Gastrocnemius medialis (tissue), 4 donors: ENCODE measurements around the gene PLAGL1. TPM values are rescaled to one million over a fixed set of nuclear protein-coding genes. Genes with fewer than 3 reads are reported as not detected.
"Not testable (repeated sequence)": the region's sequence is repeated elsewhere in the genome, so short reads cannot be mapped to it uniquely, and the experiment has no call there.

Source experiments
- ATAC-seq, 2 donors: fragments of 150-250 bp; one replicate each; pipeline ENCODE4 v1.9.1; 2016
- DNase-seq, 2 donors: peaks; one replicate each; pipeline ENCODE4 v3.0.0-alpha.2; 2019
- H3K27ac ChIP-seq, 4 donors: fragments of 200-600 bp; sonication (generic); 1 replicate in 1 of 4; 2 replicates in 3 of 4; pipeline ENCODE4 v1.5.1; 2016 to 2018; ENCODE audit warnings: mild to moderate bottlenecking in 2 of 4, moderate library complexity in 1 of 4
- H3K27me3 ChIP-seq, 3 donors: fragments of 200-600 bp; sonication (generic) in 2 of 3; 1 replicate in 1 of 3; 2 replicates in 2 of 3; pipeline versions ENCODE4 v1.5.1 to v1.6.0; 2016 to 2019; ENCODE audit warnings: mild to moderate bottlenecking in 1 of 3, moderate library complexity in 1 of 3
- H3K36me3 ChIP-seq, 2 donors: fragments of 200-600 bp; sonication (generic) in 1 of 2; one replicate each; pipeline ENCODE4 v1.5.1; 2017 to 2018
- H3K4me1 ChIP-seq, 2 donors: fragments of 200-600 bp; sonication (generic) in 1 of 2; one replicate each; pipeline ENCODE4 v1.5.1; 2016 to 2017; ENCODE audit warnings: mild to moderate bottlenecking in 2 of 2
- H3K4me3 ChIP-seq, 4 donors: fragments of 200-600 bp; sonication (generic) in 3 of 4; 1 replicate in 1 of 4; 2 replicates in 3 of 4; pipeline ENCODE4 v1.5.1; 2016 to 2019; ENCODE audit warnings: mild to moderate bottlenecking in 2 of 4
- H3K9me3 ChIP-seq, 3 donors: fragments of 200-600 bp; sonication (generic) in 2 of 3; 1 replicate in 1 of 3; 2 replicates in 2 of 3; pipeline ENCODE4 v1.5.1; 2016 to 2019
- POLR2A ChIP-seq, 2 donors: fragments of 450-650 bp; IDR thresholded peaks; one replicate each; pipeline ENCODE4 v1.6.1; 2017; ENCODE audit warnings: antibody characterized with exemption in 2 of 2, mild to moderate bottlenecking in 2 of 2, moderate library complexity in 2 of 2
- in situ Hi-C, 4 donors: fragments of 200-750 bp; cut with MboI; loops; one replicate each; pipeline versions ENCODE4 v1.15.0 to v1.8.0; 2017; ENCODE audit warnings: low sequenced_read_pairs in 4 of 4
- intact Hi-C: fragments of 100-400 bp; cut with DNase I; formaldehyde crosslinking; loops from one replicate; pipeline ENCODE4 v1.15.1; 2023; ENCODE audit warnings: low total_unique reads
- total RNA-seq, 4 donors: library from RNA; depleted of rRNA; stranded (reverse); fragments of >200 nt; gene quantifications; one replicate each; pipeline versions ENCODE4 v1.1.0 to v1.2.3, GENCODE V29; 2016
- TF ChIP-seq, protein P1 (sequence below), 5 experiments: fragments of 450-650 bp in 3 of 5; fragments of 200-600 bp in 2 of 5; sonication (generic) in 2 of 5; IDR thresholded peaks in 4 of 5; conservative IDR thresholded peaks in 1 of 5; 1 replicate in 4 of 5; 2 replicates in 1 of 5; pipeline ENCODE4 v1.5.1; 2016 to 2019; ENCODE audit warnings: antibody characterized with exemption in 5 of 5, mild to moderate bottlenecking in 3 of 5, moderate library complexity in 3 of 5

PLAGL1 gene
- total RNA-seq, 4 donors from 2014 or later = 2.4 to 10.9 (median 3.8) TPM

DNA sequence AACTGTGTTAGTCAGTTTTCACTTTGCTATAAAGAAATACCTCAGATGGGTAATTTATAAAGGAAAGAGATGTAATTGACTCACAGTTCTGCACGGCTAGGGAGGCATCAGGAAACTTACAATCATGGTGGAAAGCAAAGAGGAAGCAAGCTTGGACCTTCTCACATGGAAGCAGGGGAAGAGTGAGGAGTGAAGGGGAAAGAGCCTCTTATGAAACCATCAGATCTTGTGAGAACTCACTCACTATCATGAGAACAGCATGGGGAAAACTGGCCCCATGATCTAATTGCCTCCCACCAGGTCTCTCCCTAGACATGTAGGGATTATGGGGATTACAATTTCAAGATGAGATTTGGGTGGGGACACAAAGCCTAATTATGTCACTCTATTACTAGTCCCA is 41.3 kb upstream of the PLAGL1 start:
- no peaks in the 10 kb centered on the region for H3K27me3 ChIP-seq
- no peaks in the 10 kb centered on the region for H3K9me3 ChIP-seq
- intact Hi-C loops = no loop called here
- in situ Hi-C loops = no loop called here
- no peaks in the 10 kb centered on the region for H3K36me3 ChIP-seq
- H3K27ac ChIP-seq = no peak overlapping the region
- no peak for DNase-seq
- TF ChIP-seq, protein P1, sequence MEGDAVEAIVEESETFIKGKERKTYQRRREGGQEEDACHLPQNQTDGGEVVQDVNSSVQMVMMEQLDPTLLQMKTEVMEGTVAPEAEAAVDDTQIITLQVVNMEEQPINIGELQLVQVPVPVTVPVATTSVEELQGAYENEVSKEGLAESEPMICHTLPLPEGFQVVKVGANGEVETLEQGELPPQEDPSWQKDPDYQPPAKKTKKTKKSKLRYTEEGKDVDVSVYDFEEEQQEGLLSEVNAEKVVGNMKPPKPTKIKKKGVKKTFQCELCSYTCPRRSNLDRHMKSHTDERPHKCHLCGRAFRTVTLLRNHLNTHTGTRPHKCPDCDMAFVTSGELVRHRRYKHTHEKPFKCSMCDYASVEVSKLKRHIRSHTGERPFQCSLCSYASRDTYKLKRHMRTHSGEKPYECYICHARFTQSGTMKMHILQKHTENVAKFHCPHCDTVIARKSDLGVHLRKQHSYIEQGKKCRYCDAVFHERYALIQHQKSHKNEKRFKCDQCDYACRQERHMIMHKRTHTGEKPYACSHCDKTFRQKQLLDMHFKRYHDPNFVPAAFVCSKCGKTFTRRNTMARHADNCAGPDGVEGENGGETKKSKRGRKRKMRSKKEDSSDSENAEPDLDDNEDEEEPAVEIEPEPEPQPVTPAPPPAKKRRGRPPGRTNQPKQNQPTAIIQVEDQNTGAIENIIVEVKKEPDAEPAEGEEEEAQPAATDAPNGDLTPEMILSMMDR (IDR thresholded peaks at IDR 0.05 in 4 of 5, conservative IDR thresholded peaks at IDR 0.05 in 1 of 5) = no peak
- no peak for TF ChIP-seq POLR2A (IDR thresholded peaks at IDR 0.05)
- no peaks in the 10 kb centered on the region for H3K4me1 ChIP-seq
- no peak overlapping the region for H3K4me3 ChIP-seq
- no peak for ATAC-seq

DNA sequence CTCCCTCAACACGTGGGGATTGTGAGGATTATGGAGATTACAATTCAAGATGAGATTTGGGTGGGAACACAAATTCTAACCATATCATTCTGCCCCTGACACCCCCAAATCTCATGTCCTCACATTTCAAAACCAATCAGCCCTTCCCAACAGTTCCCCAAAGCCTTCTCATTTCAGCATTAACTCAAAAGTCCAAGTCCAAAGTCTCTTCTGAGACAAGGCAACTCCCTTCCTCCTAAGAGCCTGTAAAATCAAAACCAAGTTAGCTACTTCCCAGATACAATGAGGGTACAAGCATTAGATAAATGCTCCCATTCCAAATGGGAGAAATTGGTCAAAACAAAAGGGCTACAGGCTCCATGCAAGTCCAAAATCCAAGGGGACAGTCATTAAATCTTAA is 39.6 kb upstream of the PLAGL1 start:
- H3K27me3 ChIP-seq = no peaks in the 10 kb centered on the region
- DNase-seq (no peak), ATAC-seq (no peak)
- H3K4me1 ChIP-seq = no peaks in the 10 kb centered on the region
- intact Hi-C loops = no loop called here
- no peaks in the 10 kb centered on the region for H3K9me3 ChIP-seq
- no peaks in the 10 kb centered on the region for H3K36me3 ChIP-seq
- H3K4me3 ChIP-seq = no peak overlapping the region
- H3K27ac ChIP-seq = no peak overlapping the region
- no peak for TF ChIP-seq POLR2A (IDR thresholded peaks at IDR 0.05)
- TF ChIP-seq, protein P1 (IDR thresholded peaks at IDR 0.05 in 4 of 5, conservative IDR thresholded peaks at IDR 0.05 in 1 of 5) = no peak
- in situ Hi-C loops = no loop called here

DNA sequence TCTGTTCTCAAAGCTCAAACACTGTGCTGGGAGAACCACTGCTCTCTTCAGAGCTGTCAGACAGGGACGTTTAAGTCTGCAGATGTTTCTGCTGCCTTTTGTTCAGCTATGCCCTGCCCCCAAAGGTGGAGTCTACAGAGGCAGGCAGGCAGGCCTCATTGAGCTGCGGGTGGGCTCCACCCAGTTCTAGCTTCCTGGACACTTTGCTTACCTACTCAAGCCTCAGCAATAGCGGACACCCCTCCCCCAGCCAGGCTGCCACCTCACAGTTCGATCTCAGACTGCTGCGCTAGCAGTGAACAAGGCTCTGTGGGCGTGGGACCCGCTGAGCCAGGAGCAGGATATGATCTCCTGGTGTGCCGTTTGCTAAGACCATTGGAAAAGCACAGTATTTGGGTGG is 38.6 kb upstream of the PLAGL1 start:
- H3K27ac ChIP-seq, H3K27me3 ChIP-seq, in situ Hi-C loops, ATAC-seq, H3K9me3 ChIP-seq, H3K4me1 ChIP-seq, intact Hi-C loops, H3K4me3 ChIP-seq, DNase-seq, H3K36me3 ChIP-seq: not testable (repeated sequence)

DNA sequence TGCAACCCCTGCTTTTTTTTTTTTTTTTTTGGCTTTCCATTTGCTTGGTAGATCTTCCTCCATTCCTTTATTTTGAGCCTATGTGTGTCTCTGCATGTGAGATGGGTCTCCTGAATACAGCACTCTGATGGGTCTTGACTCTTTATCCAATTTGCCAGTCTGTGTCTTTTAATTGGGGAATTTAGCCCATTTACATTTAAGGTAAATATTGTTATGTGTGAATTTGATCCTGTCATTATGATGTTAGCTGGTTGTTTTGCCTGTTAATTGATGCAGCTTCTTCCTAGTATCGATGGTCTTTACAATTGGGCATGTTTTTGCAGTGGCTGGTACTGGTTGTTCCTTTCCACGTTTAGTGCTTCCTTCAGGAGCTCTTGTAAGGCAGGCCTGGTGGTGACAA is 36.9 kb upstream of the PLAGL1 start:
- H3K27me3 ChIP-seq, H3K9me3 ChIP-seq, in situ Hi-C loops, H3K4me3 ChIP-seq, ATAC-seq, DNase-seq, H3K36me3 ChIP-seq, H3K27ac ChIP-seq, intact Hi-C loops, H3K4me1 ChIP-seq: not testable (repeated sequence)

DNA sequence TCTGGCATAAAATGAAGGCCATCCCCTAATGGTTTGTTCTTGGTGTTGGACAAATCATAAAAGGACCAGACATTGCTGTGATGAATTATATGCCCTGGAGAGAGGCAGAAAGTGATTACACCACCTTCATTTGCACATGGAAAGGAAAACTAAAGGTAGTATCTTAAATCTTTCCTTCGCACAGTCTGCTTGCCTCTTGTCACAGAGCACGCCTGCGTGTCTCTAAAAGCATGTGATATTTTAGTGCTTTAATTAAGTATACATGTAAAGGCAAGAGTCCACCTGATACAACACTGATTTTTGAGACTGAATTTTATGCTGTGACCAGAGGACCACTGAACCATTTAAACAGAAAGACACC is 28.8 kb upstream of the PLAGL1 start:
- in situ Hi-C loops = no loop called here
- intact Hi-C loops = no loop called here
- Histone ChIP-seq H3K36me3 (no peaks in the 10 kb centered on the region), H3K27ac (no peak overlapping the region), H3K9me3 (no peaks in the 10 kb centered on the region), H3K27me3 (no peaks in the 10 kb centered on the region), H3K4me3 (peak overlapping the region in 1 of 4 donors; percentile 32), H3K4me1 (no peaks in the 10 kb centered on the region)
- no peak for ATAC-seq
- no peak for DNase-seq
- TF ChIP-seq, protein P1 (IDR thresholded peaks at IDR 0.05 in 4 of 5, conservative IDR thresholded peaks at IDR 0.05 in 1 of 5) = no peak
- TF ChIP-seq POLR2A (IDR thresholded peaks at IDR 0.05) = no peak

DNA sequence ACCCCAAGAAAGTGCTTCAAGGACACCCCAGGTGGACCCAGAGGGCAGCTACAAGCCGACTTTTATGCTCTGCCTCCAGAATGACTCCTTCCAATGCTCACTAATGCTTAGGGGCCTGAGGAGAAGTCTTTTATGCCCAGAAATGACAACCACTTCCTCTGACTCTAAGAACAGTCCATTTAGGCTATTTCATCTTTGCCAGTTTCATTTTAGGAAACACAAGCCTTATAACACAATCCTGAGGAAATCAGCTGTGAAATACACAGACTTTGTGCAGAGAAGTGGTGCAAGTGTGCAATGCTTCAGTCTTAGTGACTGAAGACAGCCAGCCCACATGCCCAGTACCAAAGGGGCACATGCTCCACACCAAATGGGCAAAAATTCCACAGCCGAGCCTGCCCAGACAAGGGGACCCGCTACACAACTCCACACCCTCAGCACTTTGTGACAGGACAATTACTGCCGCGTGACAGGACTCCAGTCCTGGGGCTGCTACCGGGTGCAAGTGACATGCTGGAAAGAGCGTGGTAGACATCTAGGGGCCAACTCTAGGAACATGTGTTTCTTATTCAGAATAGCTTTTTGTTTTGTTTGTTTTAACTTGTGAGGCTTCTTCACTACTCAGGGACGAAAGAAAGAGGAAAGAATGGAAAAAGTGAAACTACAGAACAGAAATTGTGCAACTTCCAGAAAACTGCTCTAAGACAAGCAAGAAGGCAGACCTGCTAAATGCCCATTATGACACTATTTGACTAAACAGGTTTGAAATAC is 28.2 kb upstream of the PLAGL1 start:
- Histone ChIP-seq H3K27ac (no peak overlapping the region), H3K4me3 (peak overlapping the region in 1 of 4 donors; percentile 32), H3K9me3 (no peaks in the 10 kb centered on the region), H3K27me3 (no peaks in the 10 kb centered on the region), H3K4me1 (no peaks in the 10 kb centered on the region), H3K36me3 (no peaks in the 10 kb centered on the region)
- TF ChIP-seq POLR2A (IDR thresholded peaks at IDR 0.05) = no peak
- TF ChIP-seq, protein P1 (IDR thresholded peaks at IDR 0.05 in 4 of 5, conservative IDR thresholded peaks at IDR 0.05 in 1 of 5) = no peak
- intact Hi-C loops = no loop called here
- ATAC-seq (no peak), DNase-seq (no peak)
- in situ Hi-C loops = no loop called here
